Left kidney (tissue), 8 donors: Measurements from ENCODE around the gene SLC25A31. TPM values are rescaled to one million over a fixed set of nuclear protein-coding genes. Genes with fewer than 3 reads are reported as not detected.
A peak's percentile ranks its signal among the peaks of the same experiment; 100 is the strongest.

Source experiments
- DNase-seq: peaks from one replicate; pipeline ENCODE4 v3.0.0-alpha.2; 2013
- long read RNA-seq, 8 donors: transcript quantifications; one replicate each; lab custom pipeline, GENCODE V29; 2026
- polyA plus RNA-seq: library from polyadenylated mRNA; unstranded; fragments of 120-200 nt; gene quantifications from one replicate; pipeline ENCODE4 v1.2.1, GENCODE V29; 2013; ENCODE audit not compliant: insufficient read length

Gene SLC25A31
- polyA plus RNA-seq = 0.07 TPM
- long read RNA-seq, donor 1 = 0 reads
- long read RNA-seq, donor 2 = 0 reads
- long read RNA-seq, donor 3 = 0 reads
- long read RNA-seq, donor 4 = 0 reads
- long read RNA-seq, donor 5 = 0 reads
- long read RNA-seq, donor 6 = 0 reads
- long read RNA-seq, donor 7 = 0 reads
- long read RNA-seq, donor 8 = 0 reads

- no peak for DNase-seq
Measured at GRCh38 chr4:127730142-127730913, at the start of gene SLC25A31. Gene SLC25A31 (plus strand): TSS chr4:127730400. CDS start chr4:127730546, 146 bp downstream.

GRCh38 chr4:127685292-127685691 lies 44.9 kb upstream of the SLC25A31 start:
- no peak for DNase-seq

- DNase-seq = no peak
Measured at GRCh38 chr4:127686658-127687057, 43.5 kb upstream of the SLC25A31 start.

GRCh38 chr4:127687580-127687979 lies 42.6 kb upstream of the SLC25A31 start:
- DNase-seq = no peak

- DNase-seq = no peak
Measured at GRCh38 chr4:127698789-127699200, 31.4 kb upstream of the SLC25A31 start.

- DNase-seq = peak; percentile 24
Measured at GRCh38 chr4:127708985-127709384, 21.2 kb upstream of the SLC25A31 start.

DNA sequence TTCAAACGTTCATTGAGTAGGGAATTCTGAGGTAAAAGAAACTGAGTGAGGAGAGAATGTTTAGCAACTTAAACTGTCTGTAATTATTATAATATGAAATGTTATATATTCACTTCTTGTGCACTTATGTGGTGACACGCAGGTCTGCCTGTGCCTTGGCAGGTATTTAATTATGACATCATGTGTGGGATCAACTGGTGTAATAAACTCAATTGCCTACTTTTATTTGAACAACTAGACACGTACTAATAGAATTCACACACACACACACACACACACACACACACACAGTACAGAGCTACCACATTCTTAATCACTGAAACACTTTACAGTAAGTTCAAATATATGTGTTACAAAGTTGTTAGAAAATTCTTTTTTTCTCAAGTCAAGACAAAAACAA lies 20.7 kb upstream of the SLC25A31 start:
- no peak for DNase-seq

DNA sequence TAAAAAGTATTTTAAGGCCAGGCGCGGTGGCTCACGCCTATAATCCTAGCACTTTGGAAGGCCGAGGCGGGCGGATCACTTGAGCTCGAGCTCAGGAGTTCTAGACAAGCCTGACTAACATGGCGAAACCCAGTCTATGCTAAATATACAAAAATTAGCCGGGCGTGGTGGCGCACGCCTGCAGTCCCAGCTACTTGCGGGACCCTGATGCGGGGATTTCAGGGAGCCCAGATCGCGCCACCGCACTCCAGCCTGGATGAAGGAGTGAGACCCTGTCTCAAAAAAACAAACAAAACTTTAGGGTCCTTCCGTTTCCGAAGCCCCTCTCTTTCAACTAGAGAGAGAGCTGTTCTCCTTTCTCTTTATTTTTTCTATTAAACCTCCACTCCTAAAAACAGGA lies 1.2 kb downstream of the SLC25A31 start:
- DNase-seq = no peak

GRCh38 chr4:127732623-127733328 lies 2.6 kb downstream of the SLC25A31 start:
- peak; percentile 28 for DNase-seq

DNA sequence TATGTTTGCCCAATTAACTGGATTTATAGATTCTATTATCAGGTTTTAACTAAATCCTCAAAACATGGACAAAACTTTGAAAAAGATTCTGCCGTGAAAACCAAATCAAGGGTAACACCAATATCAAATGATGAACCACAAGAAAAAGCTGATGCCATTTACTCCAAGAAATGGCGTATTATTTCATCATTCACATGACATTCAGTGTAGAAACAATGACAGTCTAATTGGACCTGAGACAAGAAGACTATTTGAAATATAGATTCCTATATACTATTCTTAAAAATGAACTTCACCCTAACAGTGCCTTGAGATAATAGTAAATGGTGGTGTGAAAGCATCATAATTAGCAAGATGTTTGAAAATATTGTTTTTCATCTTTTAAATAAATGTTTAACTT lies 4.8 kb downstream of the SLC25A31 start:
- DNase-seq = no peak

- no peak for DNase-seq
Measured at GRCh38 chr4:127737295-127737694, 7.1 kb downstream of the SLC25A31 start.

DNA sequence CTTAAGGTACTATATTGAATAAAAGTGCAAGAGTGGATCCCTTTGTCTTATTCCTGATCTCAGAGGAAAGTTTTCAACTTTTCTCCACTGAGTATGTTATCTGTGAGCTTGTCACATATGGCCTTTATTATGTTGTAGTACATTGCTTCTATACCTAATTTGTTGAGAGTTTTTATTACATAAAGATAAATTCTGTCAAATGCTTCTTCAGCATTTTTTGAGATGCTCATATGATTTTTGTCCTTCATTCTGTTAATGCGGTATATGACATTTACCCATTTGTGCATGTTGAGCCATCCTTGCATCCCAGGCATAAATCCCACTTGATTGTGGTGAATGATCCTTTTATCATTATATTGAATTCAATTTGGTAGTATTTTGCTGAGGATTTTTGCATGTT lies 11.0 kb downstream of the SLC25A31 start:
- no peak for DNase-seq

DNA sequence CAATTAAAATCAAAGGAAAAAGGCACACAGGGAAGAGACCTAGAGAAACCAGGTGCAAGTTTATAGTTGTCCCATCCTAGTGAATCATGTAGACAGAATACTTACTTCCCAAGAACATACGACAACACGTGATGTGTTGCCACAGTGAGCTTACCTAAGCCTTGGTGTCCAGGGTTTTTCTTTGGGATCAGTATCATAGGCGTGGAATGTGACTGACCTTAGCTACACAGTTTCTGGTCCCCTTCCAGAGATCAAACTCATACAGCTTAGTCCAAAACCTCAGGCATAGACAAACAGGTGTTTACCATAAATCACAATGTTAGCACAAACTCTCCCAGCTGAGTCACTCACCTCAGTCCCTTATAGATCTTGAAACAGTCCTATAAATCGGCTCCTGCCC lies 17.7 kb downstream of the SLC25A31 start:
- DNase-seq = no peak

- DNase-seq = no peak
Measured at GRCh38 chr4:127748957-127749356, 18.8 kb downstream of the SLC25A31 start.

DNA sequence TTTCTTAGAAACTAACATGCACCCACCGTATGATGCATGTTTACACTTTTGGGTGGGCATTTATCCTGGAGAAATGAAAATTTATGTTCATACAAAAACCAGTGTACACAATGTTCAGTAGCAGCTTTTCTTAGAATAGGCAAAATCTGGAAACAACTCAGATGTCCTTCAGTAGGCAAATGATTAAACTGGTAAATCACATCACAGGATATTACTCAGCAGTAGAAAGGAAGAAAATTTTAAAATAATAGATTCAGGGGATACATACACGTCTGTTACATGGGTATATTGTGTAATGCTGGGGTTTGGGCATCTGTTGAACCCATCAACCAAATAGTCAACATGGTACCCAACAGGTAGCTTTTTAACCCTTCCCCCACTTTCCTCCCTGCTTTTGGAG lies 26.7 kb downstream of the SLC25A31 start:
- DNase-seq = no peak

DNA sequence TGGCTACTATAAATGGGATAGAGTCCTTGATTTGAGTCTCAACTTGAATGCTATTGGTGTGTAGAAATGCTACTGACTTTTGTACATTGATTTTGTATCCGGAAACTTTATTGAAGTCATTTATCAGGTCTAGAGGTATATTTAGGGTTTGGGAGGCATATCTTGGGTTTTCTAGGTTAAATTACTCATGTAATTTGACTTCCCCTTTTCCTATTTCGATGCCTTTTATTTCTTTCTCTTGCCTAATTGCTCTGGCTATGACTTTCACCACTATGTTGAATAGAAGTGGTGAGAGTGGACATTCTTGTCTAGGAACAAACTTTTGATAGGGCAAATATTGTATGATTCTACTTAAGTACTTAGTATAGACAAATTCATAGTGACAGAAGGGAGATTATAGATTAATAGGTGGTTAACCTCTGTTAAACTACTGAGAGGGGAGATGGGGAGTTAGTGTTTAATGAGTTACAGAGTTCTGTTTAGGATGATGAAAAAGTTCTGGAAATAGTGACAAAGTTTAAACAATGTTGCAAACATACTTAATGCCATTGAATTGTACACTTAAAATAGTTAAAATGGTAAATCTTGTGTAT lies 29.1 kb downstream of the SLC25A31 start:
- DNase-seq = no peak

DNA sequence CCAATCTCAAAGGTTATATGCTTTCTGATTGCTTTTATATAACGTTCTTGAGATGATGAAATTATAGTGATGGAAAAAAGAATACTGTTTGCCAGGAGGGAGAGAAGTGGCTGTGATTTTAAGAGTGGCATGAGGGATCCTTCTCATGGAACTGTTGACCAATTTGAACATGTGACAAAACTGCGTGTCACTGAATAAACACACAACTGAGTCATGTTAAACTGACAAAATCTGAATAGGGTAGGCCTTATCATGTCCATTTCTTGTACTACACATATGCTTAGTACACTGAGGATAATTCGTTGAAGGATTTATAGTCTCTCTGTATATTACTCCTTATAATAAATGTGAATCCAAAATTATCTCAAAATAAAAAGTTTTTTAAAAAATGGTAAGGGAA lies 29.7 kb downstream of the SLC25A31 start:
- no peak for DNase-seq

GRCh38 chr4:127771535-127772275 lies 41.5 kb downstream of the SLC25A31 start:
- DNase-seq = no peak

DNA sequence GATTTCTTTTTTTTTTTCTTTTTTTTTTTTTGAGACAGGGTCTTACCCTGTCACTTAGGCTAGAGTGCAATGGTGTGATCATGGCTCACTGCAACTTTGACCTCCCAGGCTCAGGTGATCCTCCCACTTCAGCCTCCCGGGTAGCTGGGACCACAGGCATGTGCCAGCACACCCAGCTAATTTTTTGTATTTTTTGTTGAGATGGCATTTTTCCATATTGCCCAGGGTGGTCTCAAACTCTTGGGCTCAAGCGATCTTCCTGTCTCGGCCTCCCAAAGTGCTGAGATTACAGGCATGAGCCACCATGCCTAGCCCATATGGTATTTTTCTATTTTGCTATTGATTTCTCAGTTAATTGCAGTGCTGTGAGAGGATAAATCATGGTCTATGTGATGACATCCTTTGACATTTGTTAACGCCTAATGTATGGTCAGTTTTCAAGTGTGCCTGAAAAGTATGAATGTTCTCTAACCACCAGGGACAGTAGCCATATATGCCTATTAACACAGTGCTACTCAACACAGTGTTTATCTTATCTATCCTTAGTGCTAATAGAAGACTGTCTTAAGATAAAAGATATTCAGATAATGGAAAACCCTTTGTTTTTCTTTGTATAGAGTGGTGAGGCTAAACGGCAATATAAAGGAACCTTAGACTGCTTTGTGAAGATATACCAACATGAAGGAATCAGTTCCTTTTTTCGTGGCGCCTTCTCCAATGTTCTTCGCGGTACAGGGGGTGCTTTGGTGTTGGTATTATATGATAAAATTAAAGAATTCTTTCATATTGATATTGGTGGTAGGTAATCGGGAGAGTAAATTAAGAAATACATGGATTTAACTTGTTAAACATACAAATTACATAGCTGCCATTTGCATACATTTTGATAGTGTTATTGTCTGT lies 42.8 kb downstream of the SLC25A31 start:
- DNase-seq = no peak

DNA sequence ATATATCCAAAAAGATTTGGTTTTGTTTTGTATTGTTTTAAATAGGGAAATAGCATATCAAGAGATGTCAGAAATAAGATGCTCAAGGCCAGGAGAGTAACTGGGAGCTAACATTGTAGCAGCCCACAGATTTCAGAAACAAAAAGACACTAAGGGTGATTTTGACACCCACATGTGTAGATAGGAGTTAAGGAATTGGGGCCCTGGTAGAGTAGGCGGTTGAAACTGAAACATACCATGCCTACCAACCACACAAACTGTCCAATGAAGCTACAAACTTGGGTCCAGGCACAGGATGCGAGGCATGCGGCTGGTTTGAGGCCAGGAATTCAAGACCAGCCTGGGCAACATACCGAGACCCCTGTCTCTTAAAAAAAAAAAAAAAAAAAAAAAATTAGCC lies 45.6 kb downstream of the SLC25A31 start:
- no peak for DNase-seq

DNA sequence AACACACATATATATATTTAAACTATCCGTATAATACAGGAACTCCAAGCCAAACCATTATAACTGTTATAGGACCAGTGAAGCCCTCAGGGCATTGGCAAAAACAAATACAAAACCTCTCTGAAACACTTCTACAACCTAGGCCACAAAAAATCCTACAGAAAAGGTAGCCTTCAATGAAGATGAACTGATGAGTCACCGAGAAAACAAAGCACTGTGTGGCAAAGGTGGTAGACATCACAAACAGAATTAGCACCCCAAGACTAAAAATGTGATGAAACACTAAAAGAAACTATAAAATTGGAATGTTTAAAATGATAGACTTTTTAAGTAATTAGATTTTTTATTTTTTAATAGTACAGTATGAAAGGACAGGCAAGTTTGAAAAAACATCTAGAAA lies 46.4 kb downstream of the SLC25A31 start:
- DNase-seq = no peak
